Measurements from ENCODE around the gene CDC14B.

The CDC14B gene

DNA sequence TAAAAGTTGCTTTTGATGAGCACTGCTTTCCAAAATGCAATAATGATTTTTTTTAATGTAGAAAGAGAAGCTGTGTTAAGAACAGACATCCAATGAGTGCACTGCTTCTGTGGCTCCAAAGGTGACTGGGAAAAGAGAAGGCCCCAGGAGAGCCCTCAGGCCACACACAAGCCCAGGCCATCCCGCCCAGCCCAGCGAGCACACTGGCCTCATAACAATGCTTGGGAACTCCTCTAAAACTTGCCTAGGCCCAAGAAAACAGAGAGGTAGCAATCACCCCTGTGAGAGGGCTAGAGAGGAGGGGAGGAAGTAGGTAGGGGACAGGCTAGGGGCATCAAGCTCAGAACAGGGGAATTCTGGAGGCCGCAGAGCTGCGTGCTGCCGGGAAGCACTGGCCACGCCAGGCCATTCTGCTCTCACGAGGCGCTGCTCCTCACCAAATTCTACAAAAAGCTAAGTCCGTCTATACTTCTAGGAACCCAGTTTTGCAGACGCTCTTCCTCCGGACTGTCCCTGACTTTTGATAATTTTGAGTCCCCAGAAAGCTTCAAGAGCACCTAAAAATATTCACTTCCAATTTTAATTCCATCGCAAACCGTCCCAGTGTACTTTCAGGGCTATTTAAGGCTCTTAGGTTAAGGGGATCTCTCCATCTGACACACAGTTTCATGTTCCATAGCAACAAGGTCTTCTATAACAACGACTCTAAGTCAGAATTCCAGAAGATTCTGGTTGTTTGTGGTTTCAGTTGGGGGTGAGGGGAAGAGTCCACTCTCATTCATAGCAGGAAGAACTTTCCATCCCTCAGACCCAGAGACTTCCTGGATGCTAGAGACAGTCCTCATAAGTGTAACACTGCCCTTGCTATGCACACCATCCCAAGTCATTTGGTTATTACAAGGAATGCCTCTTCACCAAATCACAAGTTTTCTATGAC is 118.7 kb downstream of the CDC14B start:
- DNase-seq = no peak

DNA sequence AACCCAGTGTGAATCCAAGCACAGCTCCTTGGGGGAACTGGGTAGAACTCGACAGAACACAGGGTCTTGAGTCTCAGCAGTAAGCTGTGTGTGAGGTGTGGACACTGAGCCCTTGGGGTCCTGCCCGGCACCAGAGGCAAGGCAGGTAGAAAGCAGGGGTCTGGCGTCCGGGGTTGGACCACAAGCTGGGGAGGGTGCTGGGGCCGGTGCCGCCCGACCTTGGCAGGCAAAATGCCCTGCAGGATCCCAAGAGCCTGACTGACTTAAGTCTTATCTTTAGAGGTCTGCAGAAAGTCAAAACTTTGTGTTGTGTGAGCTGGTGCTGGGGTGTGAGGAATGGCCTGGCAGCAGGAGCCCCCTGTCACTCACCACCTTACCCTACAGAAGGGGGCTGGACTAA is 120.4 kb downstream of the CDC14B start:
- no peak for DNase-seq

DNA sequence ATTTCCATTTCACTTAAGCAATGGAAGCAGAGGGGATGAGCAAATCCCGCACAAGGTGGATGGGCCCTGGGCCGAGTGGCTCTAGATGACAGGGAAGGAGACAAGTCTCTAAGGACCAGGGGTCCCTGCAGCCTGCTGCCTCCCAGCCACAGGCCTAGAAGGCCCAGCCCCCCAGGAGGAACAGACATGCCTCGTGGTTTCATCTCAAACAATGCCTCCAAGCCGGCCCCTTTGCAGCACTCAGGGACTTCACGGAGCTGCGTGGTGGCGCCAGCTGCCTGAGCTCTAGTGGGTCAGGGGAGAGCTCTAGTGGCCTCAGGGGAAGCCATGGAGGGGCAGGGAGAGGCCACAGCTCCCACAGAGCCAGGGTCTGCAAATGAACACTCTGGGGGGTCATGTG is 120.8 kb downstream of the CDC14B start:
- no peak for DNase-seq

DNA sequence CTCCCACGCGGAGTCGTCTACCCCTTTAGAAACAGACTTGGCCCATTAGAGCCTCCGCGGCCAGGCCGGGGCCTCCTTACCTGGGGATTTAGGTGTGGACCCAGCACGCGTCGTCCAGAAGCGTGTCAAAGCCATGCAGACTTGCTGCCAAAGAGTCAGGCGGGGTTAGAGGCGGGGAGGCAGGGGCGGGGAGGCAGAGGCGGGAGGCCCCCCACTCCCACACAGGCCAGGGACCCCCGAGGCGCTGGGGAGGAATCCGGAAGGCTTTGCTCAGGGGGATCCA is 122.6 kb downstream of the CDC14B start:
- DNase-seq = no peak

DNA sequence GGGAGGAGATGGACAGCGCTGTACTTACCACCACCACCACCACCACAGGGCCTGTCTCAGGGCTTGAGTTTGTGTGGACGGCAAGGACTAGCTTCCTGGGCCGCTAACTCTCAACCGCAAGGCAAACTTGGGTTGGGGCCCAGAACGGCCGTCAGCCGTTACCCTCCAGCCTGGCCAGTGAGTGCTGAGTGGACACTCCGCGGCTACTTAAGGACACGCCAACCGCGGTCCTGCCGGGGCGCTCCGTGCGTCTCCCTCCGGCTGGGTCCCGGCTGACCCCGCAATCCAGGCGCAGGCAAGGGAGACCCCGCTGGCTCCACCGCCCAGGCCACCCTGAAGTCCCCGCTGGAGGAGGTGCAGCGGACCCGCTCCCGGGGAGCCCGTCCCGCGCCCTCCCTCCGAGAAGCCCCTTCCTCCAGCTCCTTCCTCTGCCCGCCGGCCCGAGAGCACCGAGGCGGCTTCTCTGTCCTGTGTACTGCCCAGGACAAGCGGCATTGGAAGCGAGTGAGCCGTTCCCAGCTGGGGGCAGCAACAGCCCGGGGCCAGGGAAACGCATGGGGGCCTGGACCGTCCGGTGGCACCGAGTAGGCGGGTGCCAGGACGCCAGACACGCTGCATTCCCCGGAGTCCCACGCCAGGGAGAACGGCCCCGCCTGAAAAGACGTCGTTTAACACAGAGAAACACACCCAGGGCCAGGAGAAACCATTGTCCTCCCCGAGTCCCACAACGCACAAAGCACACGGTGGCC is 123.1 kb downstream of the CDC14B start:
- DNase-seq = no peak

DNA sequence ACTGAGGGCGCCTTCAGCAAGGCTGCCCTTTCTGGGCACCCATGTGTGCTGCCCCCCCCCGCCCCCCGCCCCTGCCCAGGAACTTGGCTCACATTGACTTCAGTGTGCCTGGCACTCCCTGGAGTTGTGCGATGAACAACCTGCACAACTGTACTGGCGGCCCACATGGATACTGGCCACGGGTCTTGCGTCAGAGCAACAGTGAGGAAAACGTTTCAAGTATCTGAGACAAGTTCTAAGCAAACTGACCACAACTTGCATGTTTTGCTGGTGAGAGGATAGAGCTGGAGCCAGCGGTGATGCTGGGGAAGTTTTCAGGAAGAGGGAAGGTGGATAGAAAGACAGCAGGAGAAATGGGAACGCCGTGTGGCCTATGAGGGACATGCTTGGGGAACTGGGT is 124.3 kb downstream of the CDC14B start:
- no peak for DNase-seq

DNA sequence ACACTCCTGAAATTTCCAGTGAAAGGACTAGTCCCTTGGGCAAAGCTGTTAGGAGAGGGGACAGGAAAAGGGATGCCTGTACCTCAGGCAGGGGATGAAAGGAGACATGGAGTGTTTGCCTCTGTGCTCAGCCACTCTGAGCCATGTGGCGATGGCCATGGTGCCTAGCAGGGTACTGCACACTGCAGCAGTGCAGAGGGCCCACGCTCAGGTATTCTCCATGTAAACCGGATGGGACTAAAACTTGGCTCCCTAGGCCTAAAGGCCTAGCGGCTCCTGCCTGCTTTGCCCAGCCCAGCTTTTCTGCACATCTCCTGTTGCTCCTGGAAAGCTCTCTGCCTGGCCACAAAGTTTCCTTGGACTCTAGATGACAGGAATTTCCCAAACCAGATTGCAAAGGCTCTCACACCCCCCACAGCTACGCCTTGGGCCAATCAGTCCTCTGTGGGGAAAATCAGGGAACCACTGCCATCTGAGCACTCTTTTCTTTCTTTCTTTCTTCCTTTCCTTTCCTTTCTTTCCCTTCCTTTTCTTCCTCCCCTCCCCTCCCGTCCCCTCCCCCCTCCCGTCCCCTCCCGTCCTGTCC is 125.3 kb downstream of the CDC14B start:
- no peak for DNase-seq

DNA sequence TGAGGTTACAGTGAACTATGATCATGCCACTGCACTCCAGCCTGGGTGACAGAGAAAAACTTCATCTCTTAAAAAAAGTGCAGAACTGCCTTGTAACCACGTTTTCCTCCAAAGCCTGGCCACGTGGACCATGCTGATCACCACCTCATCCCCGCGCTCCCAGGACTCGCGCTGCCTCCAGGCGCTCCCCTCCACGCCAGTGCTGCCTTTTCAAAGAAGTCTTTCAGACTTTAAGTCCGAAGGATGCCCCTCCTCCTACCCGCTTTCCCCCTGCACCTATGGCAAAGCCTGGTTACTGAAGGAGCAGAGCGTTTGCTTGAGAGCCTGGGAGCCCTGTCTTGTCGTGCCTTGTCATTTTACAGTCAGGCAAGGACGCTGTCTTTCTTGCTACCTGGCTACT is 125.9 kb downstream of the CDC14B start:
- DNase-seq = no peak

DNA sequence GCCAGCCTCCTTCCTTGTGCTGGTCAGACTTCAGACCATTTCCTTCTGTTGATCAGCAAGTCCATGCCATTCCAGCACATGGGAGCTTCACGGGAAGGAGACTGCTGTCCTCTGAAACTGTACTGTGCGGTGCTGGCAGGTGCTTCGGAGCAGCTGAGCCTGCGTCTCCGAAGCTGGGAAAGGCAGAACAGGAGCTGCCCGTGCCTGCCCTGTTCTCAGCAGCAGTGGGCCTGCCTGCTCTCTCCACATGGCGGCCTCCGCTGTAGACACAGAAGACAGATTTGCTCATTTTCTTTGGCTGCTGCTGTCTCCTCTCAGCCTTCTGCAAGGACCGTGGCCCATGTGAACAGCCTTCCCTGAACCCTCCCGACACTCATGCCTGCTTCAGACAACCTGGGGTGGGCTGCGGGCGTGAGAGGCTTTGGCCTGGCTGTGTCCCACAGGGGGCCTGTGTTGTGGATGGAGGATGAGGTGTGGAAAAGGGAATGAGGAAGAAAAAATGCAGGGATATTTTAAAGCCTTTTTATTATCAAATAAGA is 126.6 kb downstream of the CDC14B start:
- no peak for DNase-seq

DNA sequence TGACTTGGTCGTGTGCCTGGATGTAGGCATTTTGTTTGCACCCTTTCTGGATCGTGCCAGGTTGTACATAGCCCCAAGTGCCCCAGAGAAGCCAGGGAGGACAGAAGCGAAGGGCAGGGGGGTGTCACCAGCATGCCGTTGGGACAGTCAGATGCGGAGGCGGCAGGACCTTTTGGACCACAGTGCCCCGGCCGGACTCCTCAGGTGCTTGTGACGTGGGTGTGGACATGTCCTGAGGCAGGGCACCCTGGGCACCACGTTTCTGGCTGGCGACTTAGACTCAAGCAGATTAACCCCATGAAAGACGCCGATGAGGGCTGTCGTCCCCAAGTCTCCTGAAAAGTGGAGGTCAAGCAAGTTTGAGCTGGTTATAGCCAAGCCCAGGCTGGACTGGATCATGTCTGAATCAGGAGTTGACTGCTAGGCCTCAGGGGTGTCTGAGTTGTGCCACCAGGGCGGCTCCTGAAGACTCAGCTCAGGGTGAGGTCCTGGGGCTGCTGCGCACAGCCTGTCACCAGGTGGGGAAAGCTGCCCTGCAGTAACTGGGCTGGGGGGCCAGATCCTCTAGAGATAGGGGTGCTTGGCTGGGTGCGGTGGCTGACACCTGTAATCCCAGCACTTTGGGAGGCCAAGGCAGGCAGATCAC is 127.6 kb downstream of the CDC14B start:
- DNase-seq = no peak

DNA sequence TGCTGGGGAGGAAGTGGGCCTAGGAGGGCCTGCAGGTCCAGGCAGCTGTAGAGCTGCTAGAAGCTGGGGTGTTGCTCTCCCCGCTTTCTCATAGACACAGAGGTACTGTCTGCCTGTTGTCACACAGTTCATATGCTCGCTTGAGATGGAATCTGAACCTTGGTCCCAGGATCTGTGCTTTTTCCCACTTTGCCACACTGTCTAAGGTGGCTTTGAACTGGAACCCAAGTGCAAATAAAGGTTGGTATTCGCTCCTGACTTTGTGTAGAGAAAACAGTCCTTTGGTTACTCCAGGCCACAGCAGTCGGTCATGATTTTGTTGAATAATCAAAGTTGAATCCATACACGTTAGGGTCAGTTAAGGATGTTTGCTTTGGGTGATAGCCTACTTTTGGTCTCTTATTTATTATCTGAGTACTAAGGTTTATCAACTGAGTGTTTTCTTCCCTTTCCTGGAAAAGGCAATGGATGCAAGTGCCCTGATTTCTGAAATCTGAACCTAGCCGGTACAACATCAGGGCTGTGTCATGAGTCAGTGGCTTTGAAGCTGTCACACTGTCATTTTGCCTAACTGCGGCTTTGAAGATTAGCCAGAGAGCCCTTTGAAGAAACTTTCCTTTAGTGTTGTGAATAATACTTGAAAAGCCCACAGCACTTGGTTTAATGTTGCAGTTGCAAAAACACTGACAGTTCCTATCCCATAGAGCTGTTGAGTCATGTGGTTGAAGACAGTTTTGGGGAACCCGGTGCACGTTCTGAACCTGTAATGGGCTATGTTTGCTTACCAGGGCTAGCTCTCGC is 128.4 kb downstream of the CDC14B start:
- DNase-seq = no peak

DNA sequence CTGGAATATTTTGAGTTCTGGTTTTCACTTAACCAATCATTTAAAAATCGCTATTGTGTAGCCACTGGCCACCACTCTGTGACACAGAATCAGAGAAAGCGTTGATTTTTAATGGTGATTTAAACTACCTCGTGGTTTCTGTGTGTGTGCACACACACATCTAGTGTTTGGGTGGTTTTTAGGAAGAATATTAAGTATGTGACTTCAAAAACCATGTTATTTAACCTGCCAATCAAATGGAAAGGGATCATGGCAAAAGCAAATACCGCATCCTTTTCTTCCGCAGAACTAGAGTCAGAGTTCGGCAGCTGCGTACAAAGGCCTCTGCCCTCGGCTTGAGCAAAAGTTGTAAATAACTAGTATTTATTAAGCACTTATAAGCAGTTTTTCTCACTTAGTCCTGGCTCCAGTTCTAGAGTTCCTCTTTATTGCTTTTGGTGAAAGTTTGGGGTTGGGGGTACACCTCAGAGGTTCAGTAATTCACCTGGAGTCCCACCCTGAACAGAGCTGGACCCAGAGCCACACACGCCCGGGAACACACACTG is 129.0 kb downstream of the CDC14B start:
- DNase-seq = no peak

DNA sequence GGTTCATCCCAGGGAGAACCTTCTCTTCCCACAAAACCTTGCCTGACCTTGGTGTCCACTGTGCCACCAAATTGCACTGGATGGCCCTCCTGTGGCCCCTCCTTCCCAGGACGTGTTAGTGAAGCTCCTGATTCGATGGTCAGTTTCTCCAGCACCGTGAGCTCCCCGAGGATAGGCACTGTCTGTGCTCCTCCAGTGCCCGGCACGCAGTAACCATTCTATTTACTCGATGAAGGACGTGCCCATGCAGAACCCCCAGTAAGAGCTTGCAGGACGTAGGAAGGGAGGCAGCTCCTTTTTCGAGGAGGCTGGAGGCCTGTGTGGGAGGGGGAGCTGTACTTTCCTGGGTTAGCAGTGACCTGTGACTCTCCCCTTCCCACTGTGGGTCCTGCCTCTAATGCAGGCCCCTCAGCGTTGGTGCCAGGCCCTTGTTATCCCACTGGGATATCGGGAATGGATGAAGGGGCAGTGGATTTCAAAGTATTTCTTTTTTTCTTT is 130.1 kb downstream of the CDC14B start:
- no peak for DNase-seq

DNA sequence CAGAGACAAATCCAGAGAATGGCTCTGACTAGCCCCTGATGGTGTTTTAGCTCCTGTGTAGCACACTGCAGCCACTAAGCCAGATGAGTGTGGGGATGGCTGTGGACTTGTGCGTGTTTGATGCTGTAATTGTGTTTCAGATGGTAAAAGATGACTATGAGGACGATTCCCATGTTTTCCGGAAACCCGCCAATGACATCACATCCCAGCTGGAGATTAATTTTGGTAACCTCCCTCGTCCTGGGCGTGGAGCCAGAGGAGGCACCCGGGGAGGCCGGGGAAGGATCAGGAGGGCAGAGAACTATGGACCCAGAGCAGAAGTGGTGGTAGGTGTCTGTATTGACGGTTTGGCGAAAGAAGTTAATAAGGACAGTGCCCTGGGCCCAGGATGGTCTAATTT is 131.7 kb downstream of the CDC14B start:
- DNase-seq = no peak

DNA sequence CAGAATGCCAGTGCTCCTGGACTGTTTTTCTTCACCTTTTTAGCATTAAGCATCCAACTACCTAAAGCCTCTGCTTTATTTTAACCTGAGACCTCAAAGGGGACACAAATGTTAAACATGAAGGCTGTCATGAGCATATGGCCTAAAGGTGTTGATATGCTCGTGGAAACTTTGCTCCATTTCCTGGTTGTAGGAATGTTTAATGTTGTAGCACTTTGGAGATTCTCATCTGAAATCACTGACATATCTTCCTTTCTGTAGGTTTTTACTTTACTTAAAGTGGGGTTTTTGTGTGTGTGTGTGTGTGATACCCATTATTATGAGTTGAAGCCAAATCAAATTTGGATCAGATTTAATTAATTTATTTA is 132.6 kb downstream of the CDC14B start:
- no peak for DNase-seq

DNA sequence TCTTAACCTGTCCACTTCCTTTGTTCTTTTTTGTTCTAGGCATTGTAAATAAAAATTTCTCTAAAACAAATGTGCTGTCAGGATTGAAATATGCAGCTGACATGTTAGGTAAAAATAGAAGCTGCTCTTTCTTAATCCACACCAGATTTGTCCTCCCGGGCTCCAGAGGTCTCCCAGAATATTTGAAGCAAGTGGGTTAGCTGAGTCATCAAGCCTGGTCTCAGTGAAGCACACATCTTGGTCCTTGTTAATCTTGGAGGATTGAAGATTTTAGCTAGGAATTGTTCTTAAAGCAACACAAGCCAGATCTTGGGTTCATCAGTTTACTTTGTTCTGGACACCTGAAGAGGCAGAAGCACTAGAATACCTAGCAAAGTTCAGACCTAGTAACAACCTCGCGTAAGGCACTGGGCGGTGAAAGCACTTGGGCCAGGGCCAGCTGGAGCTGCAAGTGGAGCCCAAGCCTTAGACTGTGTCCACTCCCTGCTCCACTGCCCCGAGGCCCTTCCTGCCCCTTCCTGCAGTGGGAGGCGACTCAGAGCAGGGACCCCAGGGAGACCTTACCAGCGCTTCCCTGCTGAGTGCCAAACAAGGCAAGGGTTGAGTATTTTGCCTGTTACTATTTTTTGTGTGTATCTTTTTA is 133.1 kb downstream of the CDC14B start:
- DNase-seq = no peak

DNA sequence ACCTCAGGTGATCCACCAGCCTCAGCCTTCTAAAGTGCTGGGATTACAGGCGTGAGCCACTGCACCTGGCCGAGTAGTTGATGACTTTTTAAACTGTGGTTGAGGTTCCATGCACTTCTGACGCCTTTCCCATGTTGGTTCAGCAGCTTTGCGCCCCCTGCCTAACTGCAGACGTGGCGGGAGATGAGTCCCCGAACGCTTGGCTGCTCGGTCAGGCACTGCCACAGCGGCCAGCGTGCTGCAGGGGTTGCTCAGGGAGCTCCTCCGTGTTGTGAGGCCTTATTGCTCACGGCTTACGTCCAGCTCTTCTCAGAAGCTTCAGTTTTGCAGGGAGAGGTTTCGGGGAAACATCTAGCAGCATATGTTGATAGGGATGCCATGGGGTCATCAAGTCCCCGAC is 134.4 kb downstream of the CDC14B start:
- no peak for DNase-seq

DNA sequence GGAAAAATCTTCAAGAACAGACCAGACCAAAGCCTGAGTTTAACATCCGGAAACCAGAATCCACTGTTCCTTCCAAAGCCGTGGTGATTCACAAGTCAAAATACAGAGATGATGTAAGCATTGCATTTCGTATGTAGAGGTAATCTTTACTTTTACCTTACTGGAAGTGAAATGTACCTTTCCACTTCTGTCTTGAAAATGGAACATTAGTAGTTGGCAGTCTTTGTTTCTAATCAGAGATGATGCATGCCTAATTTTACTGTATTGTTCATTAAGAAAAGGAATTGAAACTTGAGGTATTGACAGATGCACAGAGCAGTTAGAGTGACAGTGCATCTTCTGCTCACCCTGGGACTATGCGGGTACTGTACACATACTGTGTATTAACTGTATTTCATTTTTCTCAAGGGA is 135.1 kb downstream of the CDC14B start:
- no peak for DNase-seq

DNA sequence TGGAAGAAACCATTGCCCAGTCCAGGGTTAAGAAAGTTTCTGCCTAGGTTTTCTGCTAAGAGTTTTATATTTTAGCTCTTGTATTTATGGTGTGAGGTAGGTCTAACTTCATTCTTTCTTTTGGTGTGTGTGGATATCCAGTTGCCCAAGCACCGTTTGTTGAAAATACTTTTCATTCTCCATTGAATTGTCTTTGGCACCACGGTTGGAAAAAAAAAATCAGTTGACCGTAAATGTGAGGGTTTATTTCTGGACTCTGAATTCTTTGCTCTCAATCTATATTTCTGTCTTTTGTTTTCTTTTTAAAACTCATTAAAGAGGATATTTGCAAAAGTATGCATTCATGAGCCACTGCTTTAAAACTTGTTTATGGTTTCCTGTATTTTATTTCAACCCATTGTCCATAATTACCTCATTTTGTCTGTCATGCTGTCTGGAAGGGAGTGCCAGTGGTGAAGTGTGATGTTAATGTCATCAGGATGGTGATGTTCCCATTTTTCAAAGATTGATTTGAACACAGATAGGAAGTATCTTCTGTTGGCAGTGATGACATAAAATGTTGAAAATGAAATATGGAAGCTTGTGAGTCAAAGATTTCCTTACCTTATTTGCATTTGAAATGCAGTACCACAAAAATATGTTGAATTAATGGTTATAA is 135.8 kb downstream of the CDC14B start:
- no peak for DNase-seq

DNA sequence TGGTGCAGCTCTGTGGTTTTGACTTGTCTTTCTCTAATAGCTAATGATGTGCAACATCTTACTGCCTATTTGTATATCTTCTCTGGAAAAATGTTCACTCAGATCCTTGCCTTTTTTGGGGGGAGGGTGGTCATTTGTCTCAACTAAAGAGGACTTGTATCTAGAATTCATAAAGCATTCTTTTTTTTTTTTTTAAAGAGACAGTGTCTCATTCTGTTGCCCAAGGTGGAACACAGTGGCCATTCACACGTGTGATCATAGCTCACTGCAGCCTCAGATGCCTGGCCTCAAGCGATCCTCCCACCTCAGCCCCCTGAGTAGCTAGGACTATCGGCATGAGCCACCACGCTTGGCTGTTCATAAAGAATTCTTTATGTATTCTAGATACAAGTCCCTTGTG is 136.4 kb downstream of the CDC14B start:
- DNase-seq = no peak

DNA sequence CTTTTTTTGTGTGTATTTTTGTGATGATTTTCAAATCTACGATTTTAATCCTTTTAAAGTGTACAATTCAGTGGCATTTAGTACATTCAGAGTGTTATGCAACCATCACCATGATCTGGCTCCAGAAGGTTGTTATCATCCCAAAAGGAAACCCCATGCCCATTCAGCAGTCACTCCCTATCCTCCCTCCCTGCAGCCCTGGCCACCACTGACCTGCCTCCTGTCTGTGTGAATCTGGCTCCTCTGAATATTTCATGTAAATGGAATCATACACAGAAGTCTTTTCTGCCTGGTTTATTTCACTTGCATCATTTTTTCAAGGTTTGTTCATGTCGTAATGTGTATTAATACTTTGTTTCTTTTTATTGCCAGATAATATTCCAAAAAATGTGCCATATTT is 137.2 kb downstream of the CDC14B start:
- DNase-seq = no peak
